H9 (cell line): ENCODE data around the gene RINL. TPM values are rescaled to one million over a fixed set of nuclear protein-coding genes. Genes with fewer than 3 reads are reported as not detected.
"Not testable (repeated sequence)": the region's sequence is repeated elsewhere in the genome, so short reads cannot be mapped to it uniquely, and the experiment has no call there.

Source experiments
- DNase-seq: peaks from one replicate; pipeline ENCODE4 v3.0.0-alpha.2; 2017
- H2AFZ ChIP-seq: one replicate; pipeline ENCODE4 v1.6.1; 2013; ENCODE audit warnings: mild to moderate bottlenecking, low read length, control low read depth, moderate library complexity
- H2AK5ac ChIP-seq: 2 replicates; pipeline ENCODE4 v1.6.1; 2013; ENCODE audit warnings: low read length, control low read depth, mixed read lengths; ENCODE audit not compliant: insufficient read length
- H2BK120ac ChIP-seq: one replicate; pipeline ENCODE4 v1.6.1; 2013; ENCODE audit warnings: low read depth, mild to moderate bottlenecking, low read length, control low read depth, inconsistent platforms; ENCODE audit not compliant: poor library complexity, severe bottlenecking
- H2BK12ac ChIP-seq: 2 replicates; pipeline ENCODE4 v1.6.1; 2013; ENCODE audit warnings: low read length, control low read depth, mixed read lengths, low read depth; ENCODE audit not compliant: insufficient read length
- H2BK15ac ChIP-seq: 2 replicates; pipeline ENCODE4 v1.6.1; 2013; ENCODE audit warnings: low read depth, low read length, control low read depth
- H2BK20ac ChIP-seq: one replicate; pipeline ENCODE4 v1.6.1; 2013; ENCODE audit warnings: low read depth, mild to moderate bottlenecking, low read length, control low read depth, inconsistent platforms; ENCODE audit not compliant: poor library complexity, severe bottlenecking
- H2BK5ac ChIP-seq: 2 replicates; pipeline ENCODE4 v1.6.1; 2013; ENCODE audit warnings: low read length, control low read depth, mixed read lengths; ENCODE audit not compliant: insufficient read length
- H3K14ac ChIP-seq: 2 replicates; pipeline ENCODE4 v1.6.1; 2013; ENCODE audit warnings: low read length, control low read depth; ENCODE audit not compliant: insufficient read depth
- H3K18ac ChIP-seq: 2 replicates; pipeline ENCODE4 v1.6.1; 2013; ENCODE audit warnings: low read depth, mild to moderate bottlenecking, mixed read lengths, low read length, control low read depth; ENCODE audit not compliant: insufficient read length
- H3K23ac ChIP-seq: 2 replicates; pipeline ENCODE4 v1.6.1; 2013; ENCODE audit warnings: low read length, control low read depth, mixed read lengths, low read depth; ENCODE audit not compliant: insufficient read length
- H3K23me2 ChIP-seq: 2 replicates; pipeline ENCODE4 v1.6.1; 2013; ENCODE audit warnings: low read depth, mild to moderate bottlenecking, mixed read lengths, low read length, control low read depth; ENCODE audit not compliant: insufficient read length, poor library complexity, severe bottlenecking
- H3K27ac ChIP-seq: 2 replicates; pipeline ENCODE4 v1.5.1; 2013; ENCODE audit warnings: low read length, control low read depth, mixed read lengths, low read depth; ENCODE audit not compliant: insufficient read length
- H3K27me3 ChIP-seq: 2 replicates; pipeline ENCODE4 v1.6.1; 2013; ENCODE audit warnings: low read length, control low read depth, inconsistent platforms; ENCODE audit not compliant: insufficient read depth
- H3K4ac ChIP-seq: 2 replicates; pipeline ENCODE4 v1.6.1; 2013; ENCODE audit warnings: low read depth, mild to moderate bottlenecking, control low read depth, inconsistent platforms, low read length, moderate library complexity
- H3K4me1 ChIP-seq: 2 replicates; pipeline ENCODE4 v1.6.1; 2013; ENCODE audit warnings: low read length, control low read depth, inconsistent platforms; ENCODE audit not compliant: insufficient read depth
- H3K4me2 ChIP-seq: 2 replicates; pipeline ENCODE4 v1.6.1; 2013; ENCODE audit warnings: low read length, control low read depth, mixed read lengths; ENCODE audit not compliant: insufficient read length, insufficient read depth
- H3K56ac ChIP-seq: 2 replicates; pipeline ENCODE4 v1.6.1; 2013; ENCODE audit warnings: low read depth, mild to moderate bottlenecking, mixed read lengths, low read length, control low read depth; ENCODE audit not compliant: insufficient read length
- H3K79me1 ChIP-seq: 2 replicates; pipeline ENCODE4 v1.6.1; 2013; ENCODE audit warnings: low read depth, mild to moderate bottlenecking, moderate library complexity, low read length, control low read depth, inconsistent platforms; ENCODE audit not compliant: insufficient read depth, poor library complexity, severe bottlenecking
- H3K79me2 ChIP-seq: 2 replicates; pipeline ENCODE4 v1.6.1; 2013; ENCODE audit warnings: low read length, control low read depth, inconsistent platforms; ENCODE audit not compliant: insufficient read depth
- H3K9ac ChIP-seq: 2 replicates; pipeline ENCODE4 v1.6.1; 2013; ENCODE audit warnings: low read length, control low read depth, mixed read lengths; ENCODE audit not compliant: insufficient read length; ENCODE audit errors: extremely low read depth
- H3K9me3 ChIP-seq: one replicate; pipeline ENCODE4 v1.6.1; 2013; ENCODE audit warnings: low read depth, low read length, inconsistent platforms; ENCODE audit not compliant: control insufficient read depth
- H3T11ph ChIP-seq: one replicate; pipeline ENCODE4 v1.6.1; 2013; ENCODE audit warnings: mild to moderate bottlenecking, low read length, control low read depth, inconsistent platforms
- H4K20me1 ChIP-seq: one replicate; pipeline ENCODE4 v1.6.1; 2013; ENCODE audit not compliant: control insufficient read depth, insufficient read length, insufficient read depth
- H4K5ac ChIP-seq: 2 replicates; pipeline ENCODE4 v1.6.1; 2013; ENCODE audit warnings: low read depth, mild to moderate bottlenecking, mixed read lengths, low read length, control low read depth; ENCODE audit not compliant: insufficient read length
- H4K8ac ChIP-seq: replicated peaks from 2 replicates; pipeline ENCODE4 v1.6.1; 2013; ENCODE audit warnings: low read length, control low read depth, mixed read lengths, low read depth; ENCODE audit not compliant: insufficient read length
- H4K91ac ChIP-seq: 2 replicates; pipeline ENCODE4 v1.6.1; 2013; ENCODE audit warnings: low read depth, mild to moderate bottlenecking, moderate library complexity, mixed read lengths, low read length, control low read depth; ENCODE audit not compliant: insufficient read length
- H3K27ac Mint-ChIP-seq, 3 experiments: 2 replicates in 2 of 3; 3 replicates in 1 of 3; pipeline ENCODE4 v1.8.0; 2020 to 2021; ENCODE audit warnings: mixed read lengths in 3 of 3, mild to moderate bottlenecking in 1 of 3, moderate library complexity in 1 of 3
- H3K27me3 Mint-ChIP-seq: 2 replicates; pipeline ENCODE4 v1.8.0; 2021; ENCODE audit warnings: low read depth, mild to moderate bottlenecking, moderate library complexity, mixed read lengths
- H3K36me3 Mint-ChIP-seq, 3 experiments: 2 replicates in 2 of 3; 3 replicates in 1 of 3; pipeline ENCODE4 v1.8.0; 2020 to 2021; ENCODE audit warnings: low read depth in 3 of 3, mixed read lengths in 3 of 3; ENCODE audit not compliant: insufficient read depth in 1 of 3
- H3K4me1 Mint-ChIP-seq, 2 experiments: 2 replicates each; pipeline ENCODE4 v1.8.0; 2020; ENCODE audit warnings: mixed read lengths in 2 of 2
- H3K4me3 Mint-ChIP-seq, 2 experiments: 2 replicates in 1 of 2; 3 replicates in 1 of 2; pipeline ENCODE4 v1.8.0; 2020 to 2021; ENCODE audit warnings: mild to moderate bottlenecking in 2 of 2, mixed read lengths in 2 of 2, moderate library complexity in 1 of 2
- H3K9me3 Mint-ChIP-seq, 2 experiments: 2 replicates in 1 of 2; 3 replicates in 1 of 2; pipeline ENCODE4 v1.8.0; 2020; ENCODE audit warnings: mild to moderate bottlenecking in 2 of 2, mixed read lengths in 2 of 2, moderate library complexity in 1 of 2
- CTCF ChIP-seq: fragments of 200-600 bp; sonication (generic); conservative IDR thresholded peaks from 3 replicates; pipeline ENCODE4 v1.8.0; 2021; ENCODE audit warnings: antibody characterized with exemption, mild to moderate bottlenecking
- WGBS: extraction: QIAGEN DNeasy Blood & Tissue Kit; methylation state at CpG from one replicate; pipeline ENCODE4 v1.1.7; 2013; ENCODE audit warnings: missing lambda C conversion rate, low lambda C conversion rate, mixed read lengths; ENCODE audit not compliant: insufficient read length; ENCODE audit errors: extremely low coverage; 5-methylcytosine and 5-hydroxymethylcytosine counted together
- total RNA-seq: library from RNA; stranded (reverse); gene quantifications from 2 replicates; pipeline ENCODE4 v1.2.1, GENCODE V29; 2021

RINL gene
- total RNA-seq, 1 experiment from 2014 or later = 6.4 TPM

- Mint-ChIP-seq H3K27ac (no peak overlapping the region), H3K4me1 (no peaks in the 10 kb centered on the region), H3K4me3 (no peak overlapping the region), H3K9me3 (no peaks in the 10 kb centered on the region), H3K36me3 (no peaks in the 10 kb centered on the region), H3K27me3 (no peaks in the 10 kb centered on the region)
- Histone ChIP-seq H2AK5ac (no peak overlapping the region), H3K9me3 (no peaks in the 10 kb centered on the region), H4K20me1 (peaks cover 3% of the 10 kb centered on the region), H3K4ac (no peak overlapping the region), H3K56ac (no peak overlapping the region), H2BK15ac (no peak overlapping the region), H3K9ac (no peak overlapping the region), H3K4me2 (no peak overlapping the region), H4K8ac (no peak overlapping the region), H3K79me2 (no peaks in the 10 kb centered on the region), H3K18ac (no peak overlapping the region), H3K79me1 (no peaks in the 10 kb centered on the region), H2BK12ac (no peak overlapping the region), H2AFZ (no peak overlapping the region), H2BK20ac (no peak overlapping the region), H2BK120ac (no peak overlapping the region), H3K14ac (no peak overlapping the region), H3K27ac (no peak overlapping the region), H3K27me3 (no peaks in the 10 kb centered on the region), H3T11ph (no peak overlapping the region), H4K91ac (no peak overlapping the region), H3K23me2 (no peaks in the 10 kb centered on the region), H3K23ac (no peak overlapping the region), H4K5ac (no peak overlapping the region), H3K4me1 (no peaks in the 10 kb centered on the region), H2BK5ac (no peak overlapping the region)
- no CpG with 5 or more reads among the region's 17 CpGs for WGBS
- no peak for TF ChIP-seq CTCF
- DNase-seq = no peak
Observed at GRCh38 chr19:38888876-38889275, 10.8 kb upstream of the RINL start.

- not testable (repeated sequence) for H4K20me1 ChIP-seq, H4K91ac ChIP-seq, H3K27me3 ChIP-seq, H3K9me3 Mint-ChIP-seq, H4K8ac ChIP-seq, H3K9me3 ChIP-seq, H2BK12ac ChIP-seq, H3K79me2 ChIP-seq, H3K36me3 Mint-ChIP-seq, H3K23ac ChIP-seq, H3K27ac Mint-ChIP-seq, H3K27me3 Mint-ChIP-seq, H3K18ac ChIP-seq, H3K4ac ChIP-seq, H3K27ac ChIP-seq, H3K56ac ChIP-seq, H3T11ph ChIP-seq, H3K4me2 ChIP-seq, H2BK20ac ChIP-seq, DNase-seq, H2AK5ac ChIP-seq, H3K9ac ChIP-seq, H2BK120ac ChIP-seq, H3K4me1 ChIP-seq, H2BK15ac ChIP-seq, H2BK5ac ChIP-seq, H4K5ac ChIP-seq, H3K4me3 Mint-ChIP-seq, H3K14ac ChIP-seq, H3K23me2 ChIP-seq, H3K79me1 ChIP-seq, H2AFZ ChIP-seq
- peaks cover 2 to 15% of the 10 kb centered on the region in 2 experiments; a peak in 3 of 4 replicates for H3K4me1 Mint-ChIP-seq
- no CpG with 5 or more reads among the region's 3 CpGs for WGBS
Observed at GRCh38 chr19:38884691-38885090, 6.6 kb upstream of the RINL start.
